A549 treated with CORT108297 at 1 μM for 4 hours (cell line): ENCODE data around the gene MYOD1. TPM values are rescaled to one million over a fixed set of nuclear protein-coding genes. Genes with fewer than 3 reads are reported as not detected.

ENCODE experiments used
- total RNA-seq: library from RNA; stranded (reverse); fragments of 200-300 nt; extraction: Qiagen RNA extraction; gene quantifications from 5 replicates; pipeline ENCODE4 v1.2.3, GENCODE V29; 2022

The MYOD1 gene
- total RNA-seq: not detected in 5 replicates

DNA sequence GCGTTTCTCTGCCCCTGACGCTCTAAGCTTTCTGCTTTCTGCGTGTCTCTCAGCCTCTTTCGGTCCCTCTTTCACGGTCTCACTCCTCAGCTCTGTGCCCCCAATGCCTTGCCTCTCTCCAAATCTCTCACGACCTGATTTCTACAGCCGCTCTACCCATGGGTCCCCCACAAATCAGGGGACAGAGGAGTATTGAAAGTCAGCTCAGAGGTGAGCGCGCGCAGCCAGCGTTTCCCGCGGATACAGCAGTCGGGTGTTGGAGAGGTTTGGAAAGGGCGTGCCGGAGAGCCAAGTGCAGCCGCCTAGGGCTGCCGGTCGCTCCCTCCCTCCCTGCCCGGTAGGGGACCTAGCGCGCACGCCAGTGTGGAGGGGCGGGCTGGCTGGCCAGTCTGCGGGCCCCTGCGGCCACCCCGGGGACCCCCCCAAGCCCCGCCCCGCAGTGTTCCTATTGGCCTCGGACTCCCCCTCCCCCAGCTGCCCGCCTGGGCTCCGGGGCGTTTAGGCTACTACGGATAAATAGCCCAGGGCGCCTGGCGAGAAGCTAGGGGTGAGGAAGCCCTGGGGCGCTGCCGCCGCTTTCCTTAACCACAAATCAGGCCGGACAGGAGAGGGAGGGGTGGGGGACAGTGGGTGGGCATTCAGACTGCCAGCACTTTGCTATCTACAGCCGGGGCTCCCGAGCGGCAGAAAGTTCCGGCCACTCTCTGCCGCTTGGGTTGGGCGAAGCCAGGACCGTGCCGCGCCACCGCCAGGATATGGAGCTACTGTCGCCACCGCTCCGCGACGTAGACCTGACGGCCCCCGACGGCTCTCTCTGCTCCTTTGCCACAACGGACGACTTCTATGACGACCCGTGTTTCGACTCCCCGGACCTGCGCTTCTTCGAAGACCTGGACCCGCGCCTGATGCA, at the start of gene MYOD1:
Gene MYOD1, plus strand, starts transcription at position 544 of the 910 bp plus-strand sequence. Its CDS starts 212 bp downstream, at position 756.

GRCh38 chr11:17734418-17734911, 15.1 kb downstream of the MYOD1 start, which contains the start of gene KCNC1:
Gene KCNC1 (plus strand): TSS chr11:17734781. CDS start chr11:17736003, 1,222 bp downstream.

Other genes starting within 250 kb of the MYOD1 start
- gene ABCC8, start 242.7 kb upstream of the MYOD1 start, total RNA-seq: 1.5 to 2.3 TPM (median 1.8 TPM) in 5 replicates
- 0.59 to 1.5 TPM (median 1.0 TPM) in 5 replicates for gene USH1C, start 175.2 kb upstream of the MYOD1 start, total RNA-seq
- gene OTOG, start 172.3 kb upstream of the MYOD1 start, total RNA-seq: not detected in 5 replicates
- 0.03 to 0.14 TPM (median 0.06 TPM) in 5 replicates for gene KCNC1, start 15.2 kb downstream of the MYOD1 start, total RNA-seq